K562 (cell line): ENCODE results near the gene UBAP1L. TPM values are rescaled to one million over a fixed set of nuclear protein-coding genes. Genes with fewer than 3 reads are reported as not detected.

Source experiments
- ATAC-seq: fragments of 200-7000 bp; cut with Tn5 transposase; 3 replicates; pipeline ENCODE4 v1.9.1; 2020; ENCODE audit warnings: moderate library complexity
- BruUV-seq: library from RNA; stranded (reverse); fragments of 400-500 nt; replicated peaks from 2 replicates; lab custom pipeline; 2021; lab: Mats Ljungman, UMichigan
- CTCF ChIA-PET: fragments of 300-600 bp; formaldehyde crosslinking; extraction: SDS; loops from one replicate; lab custom pipeline; 2021; ENCODE audit warnings: low intra/inter-chr PET ratio; lab: Yijun Ruan, JAX
- POLR2A ChIA-PET: fragments of 300-600, 350-650 bp; sonication (Branson Sonifier 250); formaldehyde crosslinking; extraction: SDS; loops from one replicate; lab custom pipeline; 2021; ENCODE audit warnings: antibody characterized with exemption, inconsistent platforms; lab: Yijun Ruan, JAX
- DNase-seq, 4 experiments: peaks; one replicate each; pipeline versions ENCODE4 v3.0.0 to v3.0.0-alpha.2; 2011 to 2018; ENCODE audit warnings: low spot score in 3 of 4, mixed read lengths in 3 of 4; ENCODE audit errors: extremely low read depth in 1 of 4
- FAIRE-seq: peaks from 2 replicates; lab custom pipeline; 2011; peaks lifted over from hg19 to GRCh38; lab: Jason Lieb, UNC
- H2AFZ ChIP-seq: 2 replicates; pipeline ENCODE4 v1.6.0; 2011; ENCODE audit warnings: low read depth, low read length, control low read depth, inconsistent platforms
- H3K27ac ChIP-seq: fragments of 200-600 bp; 3 replicates; pipeline ENCODE4 v1.8.0; 2011; ENCODE audit warnings: low read depth, mild to moderate bottlenecking, control low read depth, inconsistent platforms, low read length, moderate library complexity, mixed read lengths; ENCODE audit errors: extremely low read depth
- H3K27me3 ChIP-seq, 2 experiments: fragments of 300-600 bp in 1 of 2; 2 replicates in 1 of 2; 3 replicates in 1 of 2; pipeline versions ENCODE4 v1.6.0 to v1.8.0; 2011; ENCODE audit warnings: inconsistent platforms in 2 of 2, low read length in 2 of 2, mild to moderate bottlenecking in 1 of 2, mixed read lengths in 1 of 2, moderate library complexity in 1 of 2; ENCODE audit not compliant: control insufficient read depth in 2 of 2, insufficient read depth in 2 of 2
- H3K36me3 ChIP-seq: fragments of 300-600 bp; 3 replicates; pipeline ENCODE4 v1.8.0; 2011; ENCODE audit warnings: mild to moderate bottlenecking, low read length, inconsistent platforms; ENCODE audit not compliant: control insufficient read depth, insufficient read depth
- H3K4me1 ChIP-seq, 2 experiments: fragments of 200-600 bp in 1 of 2; replicated peaks in 1 of 2; 2 replicates in 1 of 2; 3 replicates in 1 of 2; pipeline versions ENCODE4 v1.5.1 to v1.8.0; 2011; ENCODE audit warnings: inconsistent platforms in 2 of 2, low read length in 2 of 2, mild to moderate bottlenecking in 1 of 2, mixed read lengths in 1 of 2, moderate library complexity in 1 of 2; ENCODE audit not compliant: control insufficient read depth in 2 of 2, insufficient read depth in 2 of 2
- H3K4me2 ChIP-seq: 2 replicates; pipeline ENCODE4 v1.6.1; 2011; ENCODE audit warnings: low read length, control low read depth, inconsistent platforms, mixed read lengths; ENCODE audit not compliant: insufficient read depth
- H3K4me3 ChIP-seq: fragments of 200-600 bp; sonication (generic), shearing (Covaris generic); 2 replicates; pipeline ENCODE4 v1.5.1; 2016; ENCODE audit warnings: control low read depth, inconsistent platforms
- H3K79me2 ChIP-seq: fragments of 200-600 bp; 3 replicates; pipeline ENCODE4 v1.8.0; 2011; ENCODE audit warnings: low read length, inconsistent platforms; ENCODE audit not compliant: control insufficient read depth, insufficient read depth
- H3K9ac ChIP-seq, 2 experiments: 2 replicates each; pipeline versions ENCODE4 v1.6.0 to v1.6.1; 2011; ENCODE audit warnings: low read depth in 2 of 2, low read length in 2 of 2, control low read depth in 1 of 2, inconsistent platforms in 1 of 2, mild to moderate bottlenecking in 1 of 2, mixed read lengths in 1 of 2; ENCODE audit not compliant: insufficient read depth in 1 of 2
- H3K9me1 ChIP-seq: one replicate; pipeline ENCODE4 v1.6.0; 2011; ENCODE audit warnings: inconsistent platforms, mild to moderate bottlenecking, low read length, moderate library complexity; ENCODE audit not compliant: control insufficient read depth, insufficient read depth
- H3K9me3 ChIP-seq: replicated peaks from 2 replicates; pipeline ENCODE4 v1.5.1; 2011; ENCODE audit warnings: low read depth, low read length, inconsistent platforms; ENCODE audit not compliant: control insufficient read depth, insufficient read depth
- H4K20me1 ChIP-seq: replicated peaks from 2 replicates; pipeline ENCODE4 v1.6.1; 2011; ENCODE audit warnings: low read length, inconsistent platforms, mixed read lengths; ENCODE audit not compliant: control insufficient read depth, insufficient read depth
- ARID1B ChIP-seq: fragments of 450-650 bp; IDR thresholded peaks from 2 replicates; pipeline ENCODE4 v1.6.1; 2016; ENCODE audit warnings: antibody characterized with exemption, mild to moderate bottlenecking, inconsistent platforms
- ELK3 ChIP-seq: fragments of 450-650 bp; formaldehyde crosslinking; IDR thresholded peaks from 2 replicates; pipeline ENCODE4 v1.4.0; 2020; ENCODE audit warnings: mild to moderate bottlenecking
- ESRRB ChIP-seq: fragments of 250-450 bp; sonication (Bioruptor Pico); IDR thresholded peaks from 2 replicates; pipeline ENCODE4 v1.5.0; 2020; ENCODE audit warnings: mild to moderate bottlenecking, moderate library complexity, borderline replicate concordance
- JUN ChIP-seq, 2 experiments: sonication (generic) in 1 of 2; formaldehyde crosslinking in 1 of 2; IDR thresholded peaks; 2 replicates each; pipeline versions ENCODE4 v1.6.1 to v1.8.0; 2012 to 2022; ENCODE audit warnings: borderline replicate concordance in 2 of 2, mild to moderate bottlenecking in 2 of 2, improper control_type of control experiment in 1 of 2, low read depth in 1 of 2, low read length in 1 of 2, missing genetic modification reagents in 1 of 2
- MBD1 ChIP-seq: fragments of 250-450 bp; sonication (Bioruptor Pico); IDR thresholded peaks from 2 replicates; pipeline ENCODE4 v1.8.0; 2022; ENCODE audit warnings: inconsistent platforms
- NCOR1 ChIP-seq: fragments of 450-650 bp; IDR thresholded peaks from 2 replicates; pipeline ENCODE4 v1.6.1; 2016; ENCODE audit warnings: mild to moderate bottlenecking, moderate library complexity
- POLR2H ChIP-seq: IDR thresholded peaks from 2 replicates; pipeline ENCODE4 v1.6.1; 2016; ENCODE audit warnings: missing genetic modification characterization, low read depth, mild to moderate bottlenecking, control low read depth, missing compliant biosample characterization, moderate library complexity
- PTRF ChIP-seq: fragments of 450-650 bp; IDR thresholded peaks from 2 replicates; pipeline ENCODE4 v1.6.1; 2016; ENCODE audit warnings: mild to moderate bottlenecking, missing genetic modification characterization, missing compliant biosample characterization
- SREBF2 ChIP-seq: sonication (generic); formaldehyde crosslinking; IDR thresholded peaks from 2 replicates; pipeline ENCODE4 v1.4.0; 2020; ENCODE audit warnings: mild to moderate bottlenecking, missing genetic modification reagents
- TCF3 ChIP-seq: sonication (generic); formaldehyde crosslinking; IDR thresholded peaks from 2 replicates; pipeline ENCODE4 v1.4.0; 2020; ENCODE audit warnings: mild to moderate bottlenecking, missing genetic modification reagents
- ZBTB12 ChIP-seq: fragments of 250-450 bp; sonication (Bioruptor Pico); IDR thresholded peaks from 2 replicates; pipeline ENCODE4 v1.4.0; 2020
- ZNF609 ChIP-seq: sonication (generic); formaldehyde crosslinking; IDR thresholded peaks from 2 replicates; pipeline ENCODE4 v1.8.1; 2023; ENCODE audit warnings: missing genetic modification reagents, mild to moderate bottlenecking, borderline replicate concordance
- WGBS: fragments of 100-300 bp; shearing (Covaris generic); methylation state at CpG from one replicate; pipeline ENCODE4 v1.1.6; 2016; ENCODE audit warnings: low coverage, mixed read lengths; ENCODE audit not compliant: insufficient coverage; ENCODE audit errors: missing lambda C conversion rate; 5-methylcytosine and 5-hydroxymethylcytosine counted together
- in situ Hi-C: fragments of 300-500 bp; cut with MboI; formaldehyde crosslinking; loops from 4 replicates; pipeline ENCODE4 v1.15.0; 2018; ENCODE audit warnings: inconsistent platforms, mixed read lengths
- intact Hi-C: fragments of 100-400 bp; cut with micrococcal nuclease; formaldehyde crosslinking; loops from 2 replicates; pipeline ENCODE4 v1.14.2; 2022
- polyA plus RNA-seq, 8 experiments: library from polyadenylated mRNA; depleted of rRNA in 4 of 8; stranded (reverse) in 5 of 8; unstranded in 3 of 8; fragments of >200 nt; fragmentation: Nextera tagmentation in 2 of 8; fragmentation: Illumina TruSeq in 1 of 8; extraction: Ambion mirVana in 2 of 8; extraction: Trizol in 1 of 8; gene quantifications; 2 replicates each; pipeline versions ENCODE4 v1.2.1 to v1.2.3, GENCODE V29; 2011 to 2014; ENCODE audit warnings: inconsistent platforms in 1 of 8, missing spikeins in 1 of 8
- total RNA-seq, 7 experiments: library from RNA; depleted of rRNA in 6 of 7; stranded (reverse); fragments of >200 nt in 6 of 7; fragmentation: Illumina TruSeq in 2 of 7; extraction: Trizol in 2 of 7; gene quantifications; 2 replicates each; pipeline versions ENCODE4 v1.2.1 to v1.2.3, GENCODE V29; 2011 to 2021; ENCODE audit warnings: low replicate concordance in 1 of 7

Gene UBAP1L
- total and polyA plus RNA-seq, 9 of the 15 experiments (the other 6 are each of a cell fraction or from before 2014, with no cell fraction given), result 0.16 to 0.71 (median 0.41) TPM; not detected in 2

GRCh38 chr15:65072027-65072426 lies 43.0 kb downstream of the UBAP1L start:
- Histone ChIP-seq H3K9me1 (no peaks in the 10 kb centered on the region), H3K4me2 (no peak overlapping the region), H3K9me3 (no peaks in the 10 kb centered on the region), H3K36me3 (no peaks in the 10 kb centered on the region), H3K79me2 (no peaks in the 10 kb centered on the region), H3K4me3 (no peak overlapping the region), H3K4me1 (peaks cover 0 to 16% of the 10 kb centered on the region in 2 experiments; a peak in 1 of 5 replicates), H3K27me3 (peaks cover 3 to 30% of the 10 kb centered on the region in 2 experiments; a peak in 3 of 5 replicates), H3K27ac (no peak overlapping the region), H4K20me1 (0 out of 2 replicates have a peak, but pooled peaks cover 3% of the 10 kb centered on the region), H3K9ac (no peak overlapping the region), H2AFZ (no peak overlapping the region)
- in situ Hi-C loops (no loop called here), intact Hi-C loops (no loop called here)
- TF ChIP-seq ZNF609 (CRISPR knock-in tag) (no peak), ESRRB (CRISPR knock-in tag) (no peak), POLR2H (no peak), TCF3 (no peak), ARID1B (no peak), MBD1 (no peak), ELK3 (CRISPR knock-in tag) (no peak), JUN (IDR thresholded peaks at IDR 0.05; ENCODE audit: borderline replicate concordance, low read depth, low read length) (no peak), JUN (CRISPR knock-in tag; IDR thresholded peaks at IDR 0.05; ENCODE audit: borderline replicate concordance) (no peak), NCOR1 (no peak), SREBF2 (CRISPR knock-in tag) (no peak), PTRF (no peak), ZBTB12 (CRISPR knock-in tag) (no peak)
- BruUV-seq, result no TSS peak
- DNase-seq (no peak), FAIRE-seq (no peak), ATAC-seq (no peak)
- POLR2A ChIA-PET, result interaction anchor here (0.9 to 1.0 kb wide), 2 partner anchors 12 to 233 kb away, joined by 3 to 4 read pairs; partner anchors contain the start of gene RNU5B-1
- CTCF ChIA-PET, result no interaction called here
- WGBS, result 9% methylated on average over 1 of the region's 1 CpG
